ENCODE results near the gene PRDM15. TPM values are rescaled to one million over a fixed set of nuclear protein-coding genes. Genes with fewer than 3 reads are reported as not detected.

The PRDM15 gene
- total RNA-seq, 1 donor: 7.2 TPM

GRCh38 chr21:41809891-41810596 lies 69.1 kb downstream of the PRDM15 start:
- Histone ChIP-seq H3K4me1 (ENCODE audit: insufficient read depth, low read length) (no peaks in the 10 kb centered on the region), H3K9me3 (ENCODE audit: low read depth, low read length) (no peaks in the 10 kb centered on the region), H3K27ac (ENCODE audit: low read depth, low read length) (no peak overlapping the region), H3K4me3 (ENCODE audit: insufficient read depth, low read length) (no peak overlapping the region), H3K79me2 (ENCODE audit: insufficient read depth, low read length) (peaks cover 7% of the 10 kb centered on the region), H2AFZ (ENCODE audit: low read length) (no peak overlapping the region), H4K20me1 (ENCODE audit: insufficient read depth, low read length) (peaks cover 4% of the 10 kb centered on the region), H3K27me3 (ENCODE audit: insufficient read depth, low read length) (no peaks in the 10 kb centered on the region), H3K4me2 (ENCODE audit: insufficient read depth, low read length) (no peak overlapping the region), H3K36me3 (ENCODE audit: insufficient read depth, low read length) (peaks cover 15% of the 10 kb centered on the region)
- no peak for TF ChIP-seq CTCF (IDR thresholded peaks at IDR 0.05; ENCODE audit: extremely low read depth, low read depth, low read length)
- DNase-seq (ENCODE audit: insufficient read length, low spot score, missing footprints): peak; percentile 55

DNA sequence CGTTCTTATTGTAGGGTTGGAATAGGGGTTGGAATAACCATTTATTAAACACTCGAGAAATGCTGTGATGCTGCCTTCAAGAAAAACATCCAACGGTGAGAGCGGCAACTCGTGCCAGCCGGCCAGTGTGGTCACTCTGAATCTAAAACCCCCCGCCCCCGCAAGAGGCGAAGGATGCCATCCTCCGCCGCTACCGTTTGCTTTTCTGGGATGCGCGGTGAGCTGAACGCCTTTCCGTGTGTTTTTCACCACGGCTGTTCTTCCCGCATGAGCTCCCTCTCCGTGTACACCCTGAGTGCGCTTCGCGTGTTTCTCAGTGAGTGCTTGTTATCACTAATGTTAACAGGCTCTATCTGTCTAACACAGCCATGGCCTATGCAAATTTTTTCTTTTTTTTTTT lies 70.3 kb downstream of the PRDM15 start:
- H3K27ac ChIP-seq (ENCODE audit: low read depth, low read length): no peak overlapping the region
- DNase-seq (ENCODE audit: insufficient read length, low spot score, missing footprints): peak; percentile 38
- no peaks in the 10 kb centered on the region for H3K9me3 ChIP-seq (ENCODE audit: low read depth, low read length)
- H3K4me3 ChIP-seq (ENCODE audit: insufficient read depth, low read length): no peak overlapping the region
- H3K4me1 ChIP-seq (ENCODE audit: insufficient read depth, low read length): no peaks in the 10 kb centered on the region
- H4K20me1 ChIP-seq (ENCODE audit: insufficient read depth, low read length): peaks cover 4% of the 10 kb centered on the region
- peaks cover 7% of the 10 kb centered on the region for H3K79me2 ChIP-seq (ENCODE audit: insufficient read depth, low read length)
- TF ChIP-seq CTCF (IDR thresholded peaks at IDR 0.05; ENCODE audit: extremely low read depth, low read depth, low read length): no peak
- peaks cover 15% of the 10 kb centered on the region for H3K36me3 ChIP-seq (ENCODE audit: insufficient read depth, low read length)
- H3K4me2 ChIP-seq (ENCODE audit: insufficient read depth, low read length): no peak overlapping the region
- H3K27me3 ChIP-seq (ENCODE audit: insufficient read depth, low read length): no peaks in the 10 kb centered on the region
- no peak overlapping the region for H2AFZ ChIP-seq (ENCODE audit: low read length)

DNA sequence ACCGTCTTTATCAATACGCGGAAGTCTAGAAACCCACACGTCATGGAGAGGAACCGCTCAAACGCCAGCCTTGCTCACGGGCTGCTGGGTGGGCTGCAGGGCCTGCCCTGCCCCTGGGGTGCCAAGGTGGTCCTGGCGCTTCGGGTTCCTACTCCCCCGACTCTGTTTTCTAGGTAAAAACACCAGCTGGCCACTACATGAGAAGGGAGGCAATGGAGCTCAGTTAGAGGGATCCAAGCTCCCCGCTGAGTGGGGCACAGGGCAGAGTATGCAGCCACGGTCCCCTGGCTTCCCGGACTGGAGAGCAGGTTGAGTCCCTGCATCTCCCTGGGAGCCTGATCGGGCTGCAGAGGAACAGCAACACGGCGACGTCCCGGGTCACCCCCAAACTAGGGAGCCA lies 71.0 kb downstream of the PRDM15 start:
- Histone ChIP-seq H3K9me3 (ENCODE audit: low read depth, low read length) (no peaks in the 10 kb centered on the region), H3K27me3 (ENCODE audit: insufficient read depth, low read length) (no peaks in the 10 kb centered on the region), H3K4me3 (ENCODE audit: insufficient read depth, low read length) (no peak overlapping the region), H4K20me1 (ENCODE audit: insufficient read depth, low read length) (peaks cover 4% of the 10 kb centered on the region), H3K4me1 (ENCODE audit: insufficient read depth, low read length) (no peaks in the 10 kb centered on the region), H3K79me2 (ENCODE audit: insufficient read depth, low read length) (peaks cover 7% of the 10 kb centered on the region), H3K4me2 (ENCODE audit: insufficient read depth, low read length) (no peak overlapping the region), H3K36me3 (ENCODE audit: insufficient read depth, low read length) (peaks cover 15% of the 10 kb centered on the region), H2AFZ (ENCODE audit: low read length) (no peak overlapping the region), H3K27ac (ENCODE audit: low read depth, low read length) (no peak overlapping the region)
- peak; percentile 48 for DNase-seq (ENCODE audit: insufficient read length, low spot score, missing footprints)
- no peak for TF ChIP-seq CTCF (IDR thresholded peaks at IDR 0.05; ENCODE audit: extremely low read depth, low read depth, low read length)

GRCh38 chr21:41806773-41807172 lies 72.4 kb downstream of the PRDM15 start:
- Histone ChIP-seq H2AFZ (ENCODE audit: low read length) (no peak overlapping the region), H3K79me2 (ENCODE audit: insufficient read depth, low read length) (peaks cover 7% of the 10 kb centered on the region), H3K4me3 (ENCODE audit: insufficient read depth, low read length) (no peak overlapping the region), H3K9me3 (ENCODE audit: low read depth, low read length) (no peaks in the 10 kb centered on the region), H3K4me2 (ENCODE audit: insufficient read depth, low read length) (no peak overlapping the region), H3K27me3 (ENCODE audit: insufficient read depth, low read length) (no peaks in the 10 kb centered on the region), H4K20me1 (ENCODE audit: insufficient read depth, low read length) (peaks cover 4% of the 10 kb centered on the region), H3K4me1 (ENCODE audit: insufficient read depth, low read length) (no peaks in the 10 kb centered on the region), H3K36me3 (ENCODE audit: insufficient read depth, low read length) (peaks cover 16% of the 10 kb centered on the region), H3K27ac (ENCODE audit: low read depth, low read length) (no peak overlapping the region)
- no peak for DNase-seq (ENCODE audit: insufficient read length, low spot score, missing footprints)
- TF ChIP-seq CTCF (IDR thresholded peaks at IDR 0.05; ENCODE audit: extremely low read depth, low read depth, low read length): no peak
